IPS-11a (cell line): ENCODE measurements around the gene CD40.

ENCODE experiments used
- H3K4me3 ChIP-seq: one replicate; pipeline ENCODE4 v1.5.1; 2013; ENCODE audit warnings: low read depth, low read length, control low read depth

CD40 gene

DNA sequence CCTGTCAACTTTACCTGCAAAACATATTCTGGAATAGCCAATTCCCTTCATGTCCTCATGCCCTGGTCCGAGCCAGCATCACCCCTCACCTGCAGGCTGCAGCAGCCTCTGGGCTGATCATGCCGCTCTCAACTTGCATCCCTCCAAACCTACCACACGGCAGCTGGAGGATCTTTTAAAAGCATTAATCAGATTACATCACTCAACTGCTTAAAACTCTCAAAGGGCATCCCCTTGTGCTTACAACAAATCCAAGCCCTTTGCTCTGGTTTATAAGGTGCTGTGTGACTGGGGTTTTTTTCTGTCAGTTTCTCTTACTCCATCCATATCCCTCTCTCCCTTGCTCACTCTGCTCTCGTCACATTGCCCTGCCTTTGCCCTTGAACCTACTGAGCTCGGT, 24.0 kb downstream of the CD40 start:
- no peak overlapping the region for H3K4me3 ChIP-seq

DNA sequence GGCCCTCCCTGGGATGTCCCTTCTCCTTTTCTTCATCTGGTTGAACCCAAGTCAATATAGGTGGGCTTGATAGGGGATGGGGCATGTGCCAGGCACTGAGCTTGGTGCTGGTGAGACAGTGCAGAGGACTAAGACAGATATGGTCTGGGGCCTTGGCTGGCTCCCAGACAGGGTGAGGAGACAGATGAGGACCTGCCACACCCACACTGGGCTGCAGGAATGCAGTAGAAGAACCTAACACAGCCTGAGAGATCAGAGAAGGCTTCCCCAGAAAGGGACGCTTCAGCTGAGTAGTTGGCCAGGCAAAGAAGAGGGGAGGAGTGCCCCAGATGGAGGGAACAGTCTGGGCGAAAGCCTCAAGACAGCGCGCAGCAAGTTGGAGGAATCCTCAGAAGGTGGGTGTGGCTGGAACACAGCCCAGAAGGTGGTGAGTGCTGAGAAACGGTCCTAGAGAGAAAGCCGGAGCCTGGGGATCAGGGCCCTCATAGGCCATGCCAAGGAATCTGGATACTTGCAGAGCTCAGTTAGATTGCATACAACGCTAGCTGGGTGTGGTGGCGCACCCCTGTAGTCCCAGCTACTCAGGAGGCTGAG, 26.4 kb downstream of the CD40 start:
- no peak overlapping the region for H3K4me3 ChIP-seq

DNA sequence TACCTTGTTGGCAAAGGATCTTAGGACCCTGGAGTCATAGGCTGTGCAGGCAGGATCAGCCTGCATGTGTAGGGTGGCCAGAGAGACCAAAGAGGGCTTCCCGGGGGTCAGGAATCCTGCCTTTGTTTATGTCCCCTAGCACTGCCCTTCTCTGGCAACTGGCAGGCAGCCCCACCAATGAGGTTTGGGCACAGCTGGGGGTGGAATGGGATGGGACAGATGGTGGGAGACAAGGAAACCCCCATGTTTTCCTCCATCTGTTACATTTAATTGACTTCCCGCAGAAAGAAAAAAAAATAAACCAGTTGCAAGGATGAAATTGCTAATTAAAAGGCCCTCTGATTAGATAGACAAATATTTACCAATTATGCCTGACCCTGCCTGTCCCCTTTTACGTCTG, 27.6 kb downstream of the CD40 start:
- no peak overlapping the region for H3K4me3 ChIP-seq

DNA sequence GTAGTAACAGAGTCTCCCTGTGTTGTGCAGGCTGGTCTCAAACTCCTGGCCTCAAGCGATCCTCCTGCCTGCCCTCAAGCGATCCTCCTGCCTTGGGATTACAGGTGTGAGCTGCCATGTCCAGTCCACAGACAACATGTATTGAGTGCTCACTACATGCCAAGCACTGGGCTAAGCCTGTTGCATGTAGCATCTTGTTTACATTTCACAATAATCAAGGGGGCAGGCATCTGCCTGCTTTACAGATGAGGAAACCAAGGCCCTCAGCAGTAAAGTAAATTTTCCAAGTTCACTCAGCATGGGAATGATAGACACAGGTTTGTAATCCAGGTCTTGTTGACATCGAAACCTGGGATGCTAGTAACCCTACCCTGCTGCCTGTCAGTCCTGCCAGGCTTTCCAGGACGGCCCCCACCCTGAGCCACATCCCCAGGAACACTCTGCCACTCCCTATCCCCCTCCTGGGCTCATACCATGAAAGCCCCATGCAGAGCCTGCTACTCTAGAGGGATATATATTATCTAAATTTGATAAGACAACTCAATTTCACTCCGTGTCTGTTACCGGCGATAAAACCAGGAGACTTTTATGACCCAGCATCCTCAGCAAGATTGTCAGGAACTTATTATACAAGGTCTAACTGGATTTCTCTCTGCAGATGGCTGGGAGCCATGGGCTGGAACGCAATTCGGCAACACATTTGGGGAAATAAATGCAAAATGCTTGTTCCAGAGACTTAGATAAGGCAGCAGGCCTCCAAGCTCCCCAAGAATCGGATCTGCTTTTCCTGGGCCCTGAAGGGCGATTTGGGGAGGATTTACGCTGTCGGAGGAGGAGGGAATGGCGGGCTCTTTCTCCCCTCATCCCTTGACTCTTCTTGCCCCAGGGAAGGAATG, 30.4 kb downstream of the CD40 start:
- H3K4me3 ChIP-seq = no peak overlapping the region

DNA sequence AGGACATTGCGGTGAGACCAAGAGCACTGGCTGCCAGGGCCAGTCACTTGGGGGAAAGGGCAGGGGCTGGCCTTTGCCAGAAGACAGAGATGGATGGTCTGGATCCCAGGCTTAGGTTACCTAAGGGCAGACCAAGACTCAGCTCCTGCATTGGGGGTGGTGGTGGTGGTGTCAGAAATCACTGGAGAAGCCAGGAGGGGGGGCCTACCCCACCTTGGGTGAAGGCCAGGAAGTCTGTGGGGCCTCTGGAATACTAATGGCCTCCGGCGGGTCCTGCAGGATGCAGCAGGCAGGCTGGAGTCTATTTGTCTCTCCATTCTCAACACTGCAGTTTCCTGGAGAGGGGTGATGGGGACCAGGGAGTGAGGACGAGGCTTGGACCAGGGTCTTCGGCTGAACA, 32.8 kb downstream of the CD40 start:
- no peak overlapping the region for H3K4me3 ChIP-seq

DNA sequence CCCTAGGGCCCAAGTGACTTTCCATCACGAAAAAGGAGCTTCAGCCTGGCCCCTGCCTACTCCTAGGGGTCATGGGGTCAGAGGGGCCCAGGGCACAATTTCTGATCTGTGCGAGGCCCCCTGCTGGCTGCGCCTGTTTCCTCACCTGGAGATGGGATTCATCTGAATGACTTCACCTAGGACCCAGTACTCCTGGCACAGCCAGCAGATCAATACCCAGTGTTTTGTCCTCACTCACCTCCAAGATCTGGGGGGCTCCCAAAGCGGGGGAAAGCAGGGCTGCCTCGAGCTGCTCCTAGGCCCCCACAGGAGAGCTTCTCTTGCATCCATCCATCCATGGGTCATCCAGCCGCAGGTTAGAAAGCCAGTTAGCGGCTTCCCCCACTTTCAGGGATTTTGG, 33.8 kb downstream of the CD40 start:
- H3K4me3 ChIP-seq = no peak overlapping the region

DNA sequence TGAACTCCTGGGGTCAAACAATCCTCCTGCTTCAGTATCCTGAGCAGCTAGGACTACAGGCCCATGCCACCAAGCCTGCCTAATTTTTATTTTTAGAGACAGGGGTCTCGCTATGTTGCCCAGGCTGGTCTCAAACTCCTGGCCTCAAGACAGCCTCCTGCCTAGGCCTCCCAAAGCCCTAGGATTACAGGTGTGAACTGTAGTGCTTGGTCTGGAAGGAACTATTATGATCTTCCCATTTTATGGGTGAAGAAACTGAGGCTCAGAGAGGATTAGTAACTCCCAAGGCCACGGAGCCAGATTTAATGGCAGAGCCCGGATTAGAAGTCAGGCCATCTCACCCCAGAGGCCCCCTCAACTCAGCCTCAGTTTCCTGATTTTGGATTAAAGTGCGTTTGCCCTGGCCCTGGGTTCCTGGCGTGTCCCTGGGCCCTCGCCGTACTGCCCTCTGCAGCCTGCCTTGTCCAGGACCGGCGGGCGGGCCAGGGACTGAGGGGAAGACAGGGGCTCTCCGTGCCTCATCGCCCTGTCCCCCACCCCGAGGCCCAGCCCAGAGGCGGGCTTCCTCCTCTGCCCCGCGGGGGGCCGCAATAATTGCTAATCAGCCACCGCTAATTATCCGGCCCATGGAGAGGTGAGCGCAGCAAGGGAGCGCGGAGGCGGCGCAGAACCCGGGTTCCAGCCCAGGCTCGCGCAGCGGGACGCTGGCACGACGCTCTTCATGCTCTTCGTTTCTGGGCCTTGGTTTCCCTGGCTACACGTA, 34.9 kb downstream of the CD40 start:
- no peak overlapping the region for H3K4me3 ChIP-seq

DNA sequence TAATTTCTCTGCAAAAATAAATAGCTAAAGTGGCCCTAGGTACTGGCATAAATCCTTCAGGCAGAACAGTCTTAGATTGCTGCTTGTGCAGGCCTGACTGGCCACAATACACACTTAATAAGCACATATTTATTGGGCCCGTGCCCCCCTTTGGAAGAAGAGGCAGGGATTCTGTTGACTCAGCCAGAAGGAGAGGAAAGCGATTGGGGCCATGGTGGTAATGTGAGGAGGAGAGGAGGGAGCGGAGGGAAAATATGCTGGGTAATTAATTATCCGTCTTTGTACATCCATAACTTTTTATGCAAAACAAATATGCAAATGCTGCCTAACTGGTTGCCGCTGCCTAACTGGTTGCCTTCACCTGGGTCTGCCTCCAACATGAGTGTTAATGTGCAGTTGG, 36.2 kb downstream of the CD40 start:
- no peak overlapping the region for H3K4me3 ChIP-seq

DNA sequence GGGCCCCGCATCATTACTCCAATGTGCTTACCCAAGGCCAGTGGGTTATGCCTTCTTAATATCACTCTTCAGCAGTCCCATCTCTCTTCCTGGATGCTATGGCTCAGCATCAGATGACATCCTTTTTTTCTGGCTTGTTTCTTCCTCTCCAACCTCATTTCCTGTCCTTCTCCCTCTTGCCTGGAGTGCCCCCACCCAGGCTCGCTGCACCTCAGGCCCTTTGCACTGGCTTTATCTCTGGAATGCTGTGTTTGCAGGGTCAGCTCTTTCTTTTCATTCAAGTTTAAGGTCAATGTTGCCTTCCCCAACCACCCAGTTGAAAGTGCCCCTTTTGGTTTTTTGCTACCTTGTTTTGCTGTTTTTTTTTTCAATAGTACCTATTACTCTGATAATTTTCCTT, 36.7 kb downstream of the CD40 start:
- H3K4me3 ChIP-seq = no peak overlapping the region

DNA sequence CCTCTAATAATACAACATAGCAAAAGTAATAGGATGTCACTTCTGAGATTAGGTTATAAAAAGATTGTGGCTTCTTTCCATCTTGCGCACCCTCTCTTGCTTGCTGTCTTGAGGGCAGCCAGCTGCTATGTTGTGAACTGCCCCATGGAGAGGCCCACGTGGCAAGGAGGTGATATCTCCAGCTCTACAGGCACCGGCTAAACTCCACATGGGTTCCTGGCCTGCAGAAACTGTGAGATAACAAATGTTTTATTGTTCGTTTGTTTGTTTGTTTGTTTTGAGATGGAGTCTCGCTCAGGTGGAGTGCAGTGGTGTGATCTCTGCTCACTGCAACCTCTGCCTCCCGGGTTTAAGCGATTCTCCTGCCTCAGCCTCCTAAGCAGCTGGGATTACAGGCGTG, 38.0 kb downstream of the CD40 start:
- H3K4me3 ChIP-seq = no peak overlapping the region

DNA sequence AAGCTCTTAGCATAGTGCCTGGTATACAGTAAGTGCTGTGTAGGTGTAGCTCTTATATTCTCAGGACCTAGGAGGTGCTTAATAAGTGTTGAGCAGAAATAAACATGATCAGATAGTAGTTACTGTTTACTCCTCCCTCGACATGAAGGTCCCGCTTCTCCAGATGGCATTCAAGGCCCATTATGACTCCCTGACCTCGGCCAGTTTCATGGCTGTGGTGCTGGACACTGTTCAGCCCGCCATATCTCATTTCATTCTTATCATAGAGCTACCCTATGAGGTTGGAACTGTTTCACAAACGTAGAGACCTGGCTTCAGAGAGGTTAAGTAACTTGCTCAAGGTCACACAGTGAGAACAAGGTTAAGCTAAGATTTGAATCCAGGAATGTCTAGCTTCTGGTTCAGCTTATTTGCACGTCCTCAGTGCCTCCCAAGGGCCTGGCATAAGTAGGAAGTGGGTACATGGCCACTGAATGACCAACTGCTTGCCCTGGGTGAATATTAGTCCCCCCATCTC, 39.0 kb downstream of the CD40 start:
- H3K4me3 ChIP-seq = no peak overlapping the region

DNA sequence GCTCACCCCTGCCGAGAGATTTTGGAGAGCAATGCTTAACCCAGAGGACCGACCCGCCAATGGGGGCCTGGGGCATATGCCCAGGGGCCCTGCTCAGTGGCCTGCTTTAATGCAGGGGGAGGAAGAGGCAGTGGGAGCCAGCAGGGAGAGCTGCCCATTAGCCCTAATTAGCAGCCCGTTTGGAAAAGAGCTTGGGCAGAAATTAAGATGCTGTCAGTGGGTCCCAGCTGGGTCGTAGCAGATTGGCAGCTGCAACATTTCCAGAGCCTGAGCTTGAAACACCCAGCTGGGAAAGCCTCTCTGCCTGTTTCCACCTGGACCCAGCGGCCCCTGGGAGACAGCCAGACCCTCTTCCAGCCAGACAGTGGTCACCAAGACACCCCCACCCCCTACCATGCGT, 39.5 kb downstream of the CD40 start:
- H3K4me3 ChIP-seq = no peak overlapping the region

DNA sequence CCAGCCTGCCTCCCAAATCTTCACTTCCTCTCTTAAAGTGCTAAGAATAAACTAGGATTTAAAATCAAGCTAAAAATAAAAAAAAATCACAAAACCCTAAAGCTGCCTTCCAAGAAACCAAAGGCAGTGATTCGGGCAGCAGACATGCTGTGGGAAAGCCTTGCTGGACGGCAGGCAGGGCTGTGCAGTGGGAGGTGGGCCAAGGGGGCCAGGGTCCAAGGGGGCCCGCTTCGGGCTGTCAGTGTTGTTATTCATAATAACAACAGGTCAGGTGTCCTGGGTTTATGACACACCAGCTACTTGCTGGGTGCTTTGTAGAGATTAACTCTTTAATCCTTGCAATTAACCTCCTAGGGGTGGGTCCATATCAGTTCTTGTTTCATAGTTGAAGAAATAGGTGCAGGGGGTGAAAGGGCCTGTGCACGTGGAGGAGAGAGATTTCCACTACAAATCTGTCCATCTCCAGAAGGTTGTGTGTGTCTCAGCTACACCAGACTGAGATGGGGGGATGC, 40.4 kb downstream of the CD40 start:
- no peak overlapping the region for H3K4me3 ChIP-seq

DNA sequence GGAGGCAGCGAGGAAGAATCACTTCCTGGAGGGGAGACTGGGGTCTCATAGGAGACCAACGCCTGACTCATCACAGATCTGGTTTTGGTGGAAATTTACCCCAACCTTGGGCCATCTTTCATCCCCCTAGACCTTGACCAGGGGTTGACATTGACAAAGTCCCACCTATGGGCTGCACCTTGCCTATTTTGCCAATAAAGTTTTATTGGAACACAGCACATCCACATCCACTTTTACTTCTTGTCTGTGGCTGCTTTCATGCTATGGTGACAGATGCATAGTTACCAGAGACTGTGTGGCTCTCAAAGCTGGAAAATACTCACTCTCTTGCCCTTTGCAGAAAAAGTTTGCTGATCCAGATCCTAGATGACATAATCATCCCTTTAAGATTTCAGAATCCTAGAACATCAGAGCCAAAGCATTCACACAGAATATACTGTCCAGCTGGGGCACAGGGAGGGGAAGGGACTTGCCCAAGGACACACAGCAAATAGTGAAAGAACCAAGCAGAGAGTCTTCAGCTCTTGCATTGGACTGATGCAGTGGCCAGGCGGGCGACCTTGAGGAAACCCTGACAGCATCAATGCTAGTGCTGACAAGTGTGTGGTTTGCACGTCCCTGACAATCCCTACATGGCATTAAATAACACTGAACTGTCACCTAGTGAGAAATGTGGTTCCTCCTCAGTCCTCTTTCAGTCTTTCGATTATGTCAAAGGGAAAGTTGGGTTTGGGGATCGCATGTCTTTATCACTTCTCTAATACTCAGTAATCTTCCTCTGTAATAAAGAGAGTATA, 41.2 kb downstream of the CD40 start:
- H3K4me3 ChIP-seq = no peak overlapping the region

DNA sequence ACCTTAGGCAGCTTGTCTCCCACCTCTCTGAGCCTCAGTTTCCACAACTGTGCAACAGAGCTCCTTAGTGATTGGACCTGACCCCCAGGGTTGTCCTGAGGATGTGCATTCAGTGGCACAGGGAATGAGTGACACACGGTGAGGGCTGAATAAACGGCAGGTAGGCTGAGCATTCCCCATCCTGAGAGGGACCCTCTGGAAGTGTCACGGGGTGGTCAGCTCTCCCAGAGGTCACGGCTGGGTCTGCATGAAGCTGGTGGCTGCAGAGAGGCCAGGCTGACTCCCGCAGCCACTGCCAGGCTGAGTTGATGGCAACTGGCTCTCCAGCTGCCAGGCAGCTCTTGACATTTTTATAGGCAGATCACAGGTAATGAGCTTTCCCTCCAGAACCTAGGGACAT, 42.5 kb downstream of the CD40 start:
- H3K4me3 ChIP-seq = no peak overlapping the region

DNA sequence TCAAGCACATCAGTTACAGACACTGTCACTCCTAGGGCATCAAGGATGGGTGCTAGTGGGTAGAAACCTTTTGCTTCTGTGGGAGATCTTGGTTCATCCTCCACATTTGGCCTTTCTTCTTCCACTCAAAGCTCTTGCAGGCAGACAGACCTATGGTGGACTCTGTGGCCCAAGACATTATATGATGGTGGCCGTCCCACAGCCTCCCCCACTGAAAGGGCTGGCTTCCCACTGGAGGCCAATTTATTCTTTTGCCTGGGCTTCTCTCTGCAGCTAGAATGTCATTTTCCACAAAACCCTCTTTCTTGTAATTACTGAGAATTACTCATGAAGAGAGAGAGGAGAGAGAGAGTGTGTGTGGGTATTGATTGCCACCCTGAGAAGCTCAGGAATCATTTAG, 43.8 kb downstream of the CD40 start:
- H3K4me3 ChIP-seq = no peak overlapping the region

DNA sequence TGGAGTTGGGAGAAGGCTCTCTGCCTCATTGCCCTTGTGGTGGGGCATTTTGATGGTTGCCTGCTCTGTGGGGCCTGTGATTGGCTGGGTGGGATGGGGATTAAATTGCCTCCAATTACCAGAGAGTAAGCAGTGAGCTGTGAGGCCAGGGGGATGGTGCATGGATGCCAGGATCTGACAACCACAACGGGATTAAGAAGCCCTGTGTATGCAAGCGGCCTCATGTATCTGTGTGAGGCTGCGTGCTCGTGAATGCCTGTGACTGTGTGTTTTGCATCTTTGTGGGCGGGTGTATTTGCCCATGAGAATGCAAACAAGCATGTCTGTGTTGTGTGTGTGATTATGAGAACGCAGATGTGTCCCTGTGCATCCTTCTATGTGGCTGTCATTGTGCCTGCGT, 46.1 kb downstream of the CD40 start:
- H3K4me3 ChIP-seq = no peak overlapping the region

DNA sequence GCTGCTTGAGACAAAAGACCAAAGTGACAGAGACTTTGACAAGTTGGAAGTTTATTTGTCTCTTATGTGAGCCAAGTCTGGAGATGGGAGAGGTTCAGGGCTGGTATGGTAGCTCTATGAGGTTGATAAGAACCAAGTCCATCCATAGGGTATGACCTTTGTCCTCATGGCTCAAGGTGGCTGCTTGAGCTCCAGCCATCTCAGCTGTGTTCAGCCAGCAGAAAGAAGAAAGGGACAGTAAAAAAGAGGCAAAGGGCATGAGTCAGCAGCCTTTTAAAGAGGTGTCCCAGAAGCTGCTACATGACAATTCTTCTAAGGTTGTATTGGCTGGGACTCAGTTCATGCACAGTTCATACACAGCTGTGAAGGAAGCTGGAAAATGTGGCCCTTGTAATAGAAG, 49.0 kb downstream of the CD40 start:
- no peak overlapping the region for H3K4me3 ChIP-seq

DNA sequence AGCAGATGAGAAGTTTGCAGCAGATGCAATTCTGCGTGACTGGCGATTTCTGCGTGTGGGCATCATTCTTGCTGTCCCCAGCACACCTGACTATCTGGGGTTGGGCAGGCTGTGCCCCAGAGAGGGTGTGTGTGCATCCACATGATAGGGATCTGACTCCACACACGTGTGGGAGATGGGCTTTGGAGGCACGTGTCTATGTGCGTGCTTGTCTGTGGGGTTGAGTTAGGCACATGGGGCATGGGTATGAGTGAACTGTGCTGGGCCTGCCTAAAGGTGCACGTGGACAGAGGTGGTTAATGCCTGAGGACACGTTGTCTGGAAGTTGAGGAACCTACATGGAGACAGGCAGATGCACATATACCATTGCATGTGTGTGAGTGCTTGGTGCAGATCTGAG, 50.3 kb downstream of the CD40 start:
- no peak overlapping the region for H3K4me3 ChIP-seq

DNA sequence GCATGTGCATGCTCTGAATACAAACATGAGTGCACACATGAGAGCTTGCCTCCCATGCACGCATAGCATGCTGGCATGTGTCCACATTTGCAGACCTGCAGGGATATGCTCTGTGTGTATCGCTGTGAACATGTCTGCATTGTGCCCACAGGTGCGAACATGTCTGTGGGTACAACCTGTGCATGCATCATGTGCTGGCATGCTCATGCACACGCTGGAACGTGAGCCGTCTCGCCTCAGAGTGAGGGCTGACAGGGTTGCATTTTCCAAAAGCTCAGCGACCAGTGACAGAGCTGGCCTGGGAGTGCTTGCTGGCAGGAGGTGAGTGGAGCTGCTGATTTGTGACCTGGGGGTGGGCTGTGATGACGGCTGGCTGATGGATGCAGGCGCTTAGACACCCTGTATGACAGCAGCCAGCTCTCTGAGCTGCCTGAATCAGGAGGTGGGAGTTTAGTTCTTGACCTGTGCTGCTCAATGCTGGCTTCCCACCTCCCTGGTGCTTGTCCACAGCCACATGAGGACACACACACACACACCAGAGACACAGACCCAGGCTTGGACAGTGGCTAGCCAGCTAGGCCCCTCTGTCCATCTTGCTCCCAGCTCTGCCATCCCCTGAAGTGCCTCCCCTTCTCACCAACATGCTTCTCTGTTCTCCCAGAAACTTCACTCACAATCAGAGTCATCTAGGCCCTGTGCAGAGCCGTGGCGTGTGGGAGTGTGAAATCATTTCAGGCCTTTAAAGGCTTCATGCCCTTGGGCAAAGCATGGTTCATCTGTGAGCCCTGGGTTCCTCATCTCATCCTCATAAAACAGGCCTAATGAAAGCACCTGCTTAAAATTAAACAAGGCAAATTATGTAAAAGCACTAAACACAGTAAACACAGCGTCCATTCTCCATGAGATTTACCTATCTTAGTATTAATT, 51.4 kb downstream of the CD40 start:
- H3K4me3 ChIP-seq = no peak overlapping the region
